ENCODE results near the gene TMPRSS2. TPM values are rescaled to one million over a fixed set of nuclear protein-coding genes. Genes with fewer than 3 reads are reported as not detected.

The TMPRSS2 gene
- total and polyA plus RNA-seq, 2 donors (not counting 1 experiment from before 2014, with no cell fraction given) = not detected

DNA sequence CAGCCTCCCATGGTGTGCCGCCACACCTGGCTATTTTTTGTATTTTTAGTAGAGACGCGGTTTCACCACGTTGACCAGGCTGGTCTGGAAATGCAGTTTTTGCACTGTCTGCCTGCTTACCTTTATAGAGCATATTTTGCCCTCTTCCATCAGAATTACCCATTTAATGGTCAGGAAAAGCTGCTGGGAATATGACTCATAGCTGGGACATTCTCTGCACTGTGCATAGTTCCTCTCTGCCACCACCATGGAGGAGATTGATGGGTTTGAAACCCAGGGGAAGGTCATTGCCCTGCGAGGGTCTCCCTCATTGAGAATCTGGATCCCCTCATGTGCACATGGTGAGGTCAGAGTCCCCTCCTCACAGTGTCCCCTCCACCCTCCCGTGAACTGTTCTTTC is 49.8 kb downstream of the TMPRSS2 start:
- Histone ChIP-seq H3K79me2 (ENCODE audit: control insufficient read depth, insufficient read depth, low read length) (no peaks in the 10 kb centered on the region), H3K9me3 (ENCODE audit: control extremely low read depth in 1 of 3, control insufficient read depth in 2 of 3, insufficient read depth in 1 of 3, low read length in 2 of 3) (peaks cover 0 to 3% (median 0%) of the 10 kb centered on the region in 3 donors), H3K36me3 (replicated peaks in 1 of 2; ENCODE audit: control extremely low read depth in 1 of 2, control insufficient read depth in 1 of 2, extremely low read depth in 1 of 2, insufficient read depth in 2 of 2, low read length in 1 of 2) (peaks cover 0 to 53% of the 10 kb centered on the region in 2 experiments), H3K4me2 (replicated peaks; ENCODE audit: low read depth, low read length, poor library complexity, severe bottlenecking) (no peak overlapping the region), H3K9ac (ENCODE audit: low read length) (no peak overlapping the region), H3K4me3 (ENCODE audit: control extremely low read depth in 1 of 5, extremely low read depth in 1 of 5, insufficient read depth in 1 of 5, low read depth in 2 of 5, low read length in 4 of 5) (no peak overlapping the region), H3K4me1 (ENCODE audit: control insufficient read depth in 2 of 2, insufficient read depth in 2 of 2, low read length in 2 of 2) (peaks cover 11 to 15% of the 10 kb centered on the region in 2 donors), H4K20me1 (ENCODE audit: control insufficient read depth, insufficient read depth, low read length, poor library complexity, severe bottlenecking) (peaks cover 4% of the 10 kb centered on the region), H3K27me3 (replicated peaks in 1 of 4; ENCODE audit: control extremely low read depth in 1 of 4, control insufficient read depth in 3 of 4, insufficient read depth in 4 of 4, low read length in 3 of 4) (no peaks in the 10 kb centered on the region), H2AFZ (ENCODE audit: insufficient read depth, low read depth, low read length, poor library complexity, severe bottlenecking) (no peak overlapping the region), H3K27ac (ENCODE audit: low read length in 2 of 2) (no peak overlapping the region)
- ChIA-PET POLR2A (no interaction called here), CTCF (interaction anchor here (1.1 to 5.2 kb wide), 2 partner anchors 13 to 175 kb away, joined by 3 to 138 read pairs; no protein-coding TSS in a partner anchor)
- ATAC-seq (ENCODE audit: low read depth) (no peak), DNase-seq (no peak)
- intact Hi-C loops (cut with micrococcal nuclease) = no loop called here
- H3K9me3 Mint-ChIP-seq (ENCODE audit: insufficient read depth) = no peaks in the 10 kb centered on the region
- no peak for TF ChIP-seq EZH2 (IDR thresholded peaks at IDR 0.05; ENCODE audit: borderline replicate concordance, insufficient read depth, low read depth, low read length, poor library complexity, severe bottlenecking)
- TF ChIP-seq, protein P1, sequence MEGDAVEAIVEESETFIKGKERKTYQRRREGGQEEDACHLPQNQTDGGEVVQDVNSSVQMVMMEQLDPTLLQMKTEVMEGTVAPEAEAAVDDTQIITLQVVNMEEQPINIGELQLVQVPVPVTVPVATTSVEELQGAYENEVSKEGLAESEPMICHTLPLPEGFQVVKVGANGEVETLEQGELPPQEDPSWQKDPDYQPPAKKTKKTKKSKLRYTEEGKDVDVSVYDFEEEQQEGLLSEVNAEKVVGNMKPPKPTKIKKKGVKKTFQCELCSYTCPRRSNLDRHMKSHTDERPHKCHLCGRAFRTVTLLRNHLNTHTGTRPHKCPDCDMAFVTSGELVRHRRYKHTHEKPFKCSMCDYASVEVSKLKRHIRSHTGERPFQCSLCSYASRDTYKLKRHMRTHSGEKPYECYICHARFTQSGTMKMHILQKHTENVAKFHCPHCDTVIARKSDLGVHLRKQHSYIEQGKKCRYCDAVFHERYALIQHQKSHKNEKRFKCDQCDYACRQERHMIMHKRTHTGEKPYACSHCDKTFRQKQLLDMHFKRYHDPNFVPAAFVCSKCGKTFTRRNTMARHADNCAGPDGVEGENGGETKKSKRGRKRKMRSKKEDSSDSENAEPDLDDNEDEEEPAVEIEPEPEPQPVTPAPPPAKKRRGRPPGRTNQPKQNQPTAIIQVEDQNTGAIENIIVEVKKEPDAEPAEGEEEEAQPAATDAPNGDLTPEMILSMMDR (IDR thresholded peaks at IDR 0.05) = no peak
- H3K27ac Mint-ChIP-seq = no peak overlapping the region
- H3K4me1 Mint-ChIP-seq = peaks cover 22% of the 10 kb centered on the region
- 88% methylated on average over 2 of the region's 6 CpGs for WGBS (ENCODE audit: insufficient coverage)
- H3K27me3 Mint-ChIP-seq = no peaks in the 10 kb centered on the region
- H3K4me3 Mint-ChIP-seq = no peak overlapping the region

DNA sequence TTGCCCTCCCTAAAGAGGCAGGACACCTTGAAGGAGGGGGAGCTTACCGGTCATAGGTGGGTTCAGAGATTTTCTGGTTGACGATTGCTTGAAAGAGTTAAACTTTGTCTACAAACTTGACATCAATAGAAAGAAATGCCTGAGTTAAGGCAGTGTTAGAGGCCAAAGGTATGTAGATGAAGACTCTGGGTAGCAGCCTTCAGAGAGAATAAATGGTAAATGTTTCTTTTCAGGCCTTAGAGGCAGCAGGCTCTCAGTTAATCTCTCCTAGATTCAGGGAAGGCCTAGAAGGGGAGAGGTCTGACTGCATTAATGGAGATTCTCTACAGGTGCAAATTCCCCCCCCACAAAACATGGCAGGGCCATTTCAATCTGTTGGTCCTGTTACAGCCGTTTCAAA is 54.2 kb downstream of the TMPRSS2 start:
- H4K20me1 ChIP-seq (ENCODE audit: control insufficient read depth, insufficient read depth, low read length, poor library complexity, severe bottlenecking) = peaks cover 4% of the 10 kb centered on the region
- H3K4me3 ChIP-seq (ENCODE audit: control extremely low read depth in 1 of 5, extremely low read depth in 1 of 5, insufficient read depth in 1 of 5, low read depth in 2 of 5, low read length in 4 of 5) = no peak overlapping the region
- TF ChIP-seq EZH2 (IDR thresholded peaks at IDR 0.05; ENCODE audit: borderline replicate concordance, insufficient read depth, low read depth, low read length, poor library complexity, severe bottlenecking) = no peak
- TF ChIP-seq, protein P1 (IDR thresholded peaks at IDR 0.05) = no peak
- Mint-ChIP-seq H3K9me3 (ENCODE audit: insufficient read depth) (no peaks in the 10 kb centered on the region), H3K27ac (no peak overlapping the region), H3K4me1 (peaks cover 1% of the 10 kb centered on the region), H3K4me3 (no peak overlapping the region), H3K27me3 (no peaks in the 10 kb centered on the region)
- H3K36me3 ChIP-seq (replicated peaks in 1 of 2; ENCODE audit: control extremely low read depth in 1 of 2, control insufficient read depth in 1 of 2, extremely low read depth in 1 of 2, insufficient read depth in 2 of 2, low read length in 1 of 2) = peaks cover 0 to 82% of the 10 kb centered on the region in 2 experiments
- no peak overlapping the region for H3K27ac ChIP-seq (ENCODE audit: low read length in 2 of 2)
- no peak overlapping the region for H3K4me2 ChIP-seq (replicated peaks; ENCODE audit: low read depth, low read length, poor library complexity, severe bottlenecking)
- DNase-seq = no peak
- CTCF ChIA-PET = interaction anchor here (2.0 kb wide), 1 partner anchor 170 kb away, joined by 6 read pairs; no protein-coding TSS in a partner anchor
- no peak overlapping the region for H2AFZ ChIP-seq (ENCODE audit: insufficient read depth, low read depth, low read length, poor library complexity, severe bottlenecking)
- no peaks in the 10 kb centered on the region for H3K79me2 ChIP-seq (ENCODE audit: control insufficient read depth, insufficient read depth, low read length)
- no peaks in the 10 kb centered on the region for H3K9me3 ChIP-seq (ENCODE audit: control extremely low read depth in 1 of 3, control insufficient read depth in 2 of 3, insufficient read depth in 1 of 3, low read length in 2 of 3)
- 83% methylated on average over 1 of the region's 3 CpGs for WGBS (ENCODE audit: insufficient coverage)
- no peak for ATAC-seq (ENCODE audit: low read depth)
- no peaks in the 10 kb centered on the region for H3K27me3 ChIP-seq (replicated peaks in 1 of 4; ENCODE audit: control extremely low read depth in 1 of 4, control insufficient read depth in 3 of 4, insufficient read depth in 4 of 4, low read length in 3 of 4)
- POLR2A ChIA-PET = no interaction called here
- H3K9ac ChIP-seq (ENCODE audit: low read length) = no peak overlapping the region
- no peaks in the 10 kb centered on the region for H3K4me1 ChIP-seq (ENCODE audit: control insufficient read depth in 2 of 2, insufficient read depth in 2 of 2, low read length in 2 of 2)
- intact Hi-C loops (cut with micrococcal nuclease) = no loop called here

Data from B cell (primary cell).